Nucleus accumbens (tissue), 56 donors: Measurements from ENCODE around the gene GRID1.

Experiments
- DNase-seq, 56 donors: peaks; one replicate each; lab custom pipeline; 2025; lab: John Stamatoyannopoulos, UW

The GRID1 gene

DNA sequence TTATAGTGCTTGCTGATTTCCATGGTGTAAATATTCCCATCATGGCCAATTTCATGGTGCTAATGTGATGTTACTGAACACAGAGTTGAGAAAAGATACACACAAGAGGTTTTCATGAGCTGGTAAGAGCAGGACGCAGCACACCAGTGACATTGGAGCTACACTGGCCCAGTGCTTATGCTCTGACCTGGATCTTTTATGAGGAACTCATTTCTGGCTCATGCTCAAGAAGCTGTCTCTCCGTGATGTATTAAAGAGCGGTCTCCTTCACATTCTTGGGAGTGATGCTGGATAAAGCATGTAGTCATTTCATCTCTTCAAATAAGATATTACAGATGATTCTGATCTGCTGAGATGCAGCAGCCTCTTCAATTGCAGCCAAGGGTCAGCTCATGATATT is 785.2 kb downstream of the GRID1 start:
- no peak for DNase-seq

- no peak for DNase-seq
Observed at GRCh38 chr10:85580585-85580984, 786.0 kb downstream of the GRID1 start.

DNA sequence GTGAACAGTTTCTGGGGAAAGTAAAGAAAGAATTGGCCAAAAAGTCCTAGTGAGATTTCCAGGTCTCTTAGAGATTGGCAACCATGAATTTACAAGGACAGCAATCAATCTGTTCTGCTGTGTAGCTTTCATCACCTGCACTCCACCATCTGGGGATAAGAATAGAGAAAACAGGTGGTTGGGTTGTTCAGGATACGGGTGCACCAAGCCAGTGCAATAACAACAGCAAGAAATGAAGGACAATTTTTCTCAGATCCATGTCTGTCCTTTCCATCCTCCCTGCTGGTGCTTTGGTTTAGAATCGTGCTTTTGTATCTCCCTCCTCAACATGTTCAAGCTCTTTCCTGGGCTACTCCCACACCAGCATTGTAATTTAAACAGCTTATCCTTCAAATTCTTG is 787.7 kb downstream of the GRID1 start:
- DNase-seq: no peak

GRCh38 chr10:85575441-85575840 is 791.2 kb downstream of the GRID1 start:
- no peak for DNase-seq

GRCh38 chr10:85570871-85571270 is 795.7 kb downstream of the GRID1 start:
- no peak for DNase-seq

GRCh38 chr10:85565381-85565780 is 801.2 kb downstream of the GRID1 start:
- DNase-seq: no peak

- DNase-seq: no peak
Observed at GRCh38 chr10:85558533-85558932, 808.1 kb downstream of the GRID1 start.

DNA sequence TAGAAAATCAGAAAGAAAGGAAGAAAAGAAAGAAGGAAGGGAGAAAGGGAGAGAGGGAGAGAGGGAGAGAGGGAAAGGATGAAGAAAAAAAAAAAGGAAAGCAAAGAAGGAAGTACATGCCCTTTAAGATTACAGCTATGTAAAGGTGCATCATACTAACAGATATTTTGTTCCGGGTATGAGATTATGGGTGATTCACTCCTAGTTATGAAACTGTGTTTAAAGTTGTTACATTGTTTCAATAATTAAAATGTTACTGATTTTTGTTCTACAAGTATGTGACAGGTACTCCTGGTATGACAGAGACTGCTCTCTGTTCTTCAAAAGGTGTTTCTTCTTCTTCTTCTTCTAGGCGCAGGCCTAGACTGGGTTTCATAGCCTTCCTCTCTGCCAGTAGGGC is 808.9 kb downstream of the GRID1 start:
- DNase-seq: no peak

- no peak for DNase-seq
Observed at GRCh38 chr10:85557077-85557476, 809.5 kb downstream of the GRID1 start.
